Peyer's patch (tissue), 4 donors: Measurements from ENCODE around the gene VPS26C. TPM values are rescaled to one million over a fixed set of nuclear protein-coding genes. Genes with fewer than 3 reads are reported as not detected.

Experiments used
- DNase-seq, 3 donors: peaks; one replicate each; pipeline ENCODE4 v3.0.0-alpha.2; 2017 to 2019
- H3K27ac ChIP-seq, 4 donors: fragments of 200-600 bp; sonication (generic); one replicate each; pipeline ENCODE4 v1.5.1; 2016 to 2019
- H3K27me3 ChIP-seq, 2 donors: fragments of 200-600 bp; sonication (generic); one replicate each; pipeline ENCODE4 v1.5.1; 2019
- H3K36me3 ChIP-seq, 3 donors: fragments of 200-600 bp; sonication (generic); one replicate each; pipeline ENCODE4 v1.5.1; 2016 to 2019
- H3K4me1 ChIP-seq, 4 donors: fragments of 200-600 bp; sonication (generic); one replicate each; pipeline ENCODE4 v1.5.1; 2016 to 2019
- H3K4me3 ChIP-seq, 4 donors: fragments of 200-600 bp; sonication (generic); 1 replicate in 3 of 4; 2 replicates in 1 of 4; pipeline ENCODE4 v1.5.1; 2016 to 2019; ENCODE audit warnings: mild to moderate bottlenecking in 1 of 4
- H3K9me3 ChIP-seq, 4 donors: fragments of 200-600 bp; sonication (generic); one replicate each; pipeline ENCODE4 v1.5.1; 2016 to 2019; ENCODE audit warnings: mild to moderate bottlenecking in 1 of 4
- POLR2A ChIP-seq, 2 donors: fragments of 450-650 bp; IDR thresholded peaks; one replicate each; pipeline ENCODE4 v1.5.1; 2017; ENCODE audit warnings: antibody characterized with exemption in 2 of 2, mild to moderate bottlenecking in 2 of 2, moderate library complexity in 2 of 2
- total RNA-seq, 4 donors: library from RNA; depleted of rRNA; stranded (reverse); fragments of >200 nt; gene quantifications; one replicate each; pipeline ENCODE4 v1.1.0, GENCODE V29; 2016
- TF ChIP-seq, protein P1 (sequence below), 6 experiments: fragments of 450-650 bp in 4 of 6; fragments of 200-600 bp in 2 of 6; sonication (generic) in 1 of 6; IDR thresholded peaks; one replicate each; pipeline ENCODE4 v1.5.1; 2017 to 2019; ENCODE audit warnings: antibody characterized with exemption in 6 of 6, mild to moderate bottlenecking in 3 of 6, moderate library complexity in 1 of 6

Gene VPS26C
- total RNA-seq, 4 donors from 2014 or later, result 62.7 to 79.8 (median 76.4) TPM

DNA sequence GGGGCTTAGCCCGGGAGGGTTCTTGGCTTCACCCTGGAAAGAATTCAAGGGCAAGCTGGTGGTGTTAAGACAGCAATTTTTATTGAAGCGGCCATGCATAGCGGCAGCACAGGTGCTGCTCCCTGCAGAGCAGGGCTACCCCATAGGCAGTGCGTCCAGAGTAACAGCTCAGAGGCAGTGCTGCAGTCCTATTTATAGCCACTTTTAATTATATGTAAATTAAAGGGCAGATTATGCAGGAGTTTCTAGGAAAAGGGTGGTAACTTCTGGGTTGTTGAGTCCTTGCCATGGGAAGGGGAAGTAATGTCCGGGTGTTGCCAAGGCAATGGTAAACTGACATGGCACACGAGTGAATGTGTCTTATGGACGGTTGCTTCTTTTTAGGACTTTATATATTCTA lies 57.0 kb downstream of the VPS26C start:
- H3K27ac ChIP-seq, result no peak overlapping the region
- H3K36me3 ChIP-seq, result no peaks in the 10 kb centered on the region
- DNase-seq, result no peak
- H3K9me3 ChIP-seq, result no peaks in the 10 kb centered on the region
- TF ChIP-seq POLR2A (IDR thresholded peaks at IDR 0.05), result no peak
- TF ChIP-seq, protein P1, sequence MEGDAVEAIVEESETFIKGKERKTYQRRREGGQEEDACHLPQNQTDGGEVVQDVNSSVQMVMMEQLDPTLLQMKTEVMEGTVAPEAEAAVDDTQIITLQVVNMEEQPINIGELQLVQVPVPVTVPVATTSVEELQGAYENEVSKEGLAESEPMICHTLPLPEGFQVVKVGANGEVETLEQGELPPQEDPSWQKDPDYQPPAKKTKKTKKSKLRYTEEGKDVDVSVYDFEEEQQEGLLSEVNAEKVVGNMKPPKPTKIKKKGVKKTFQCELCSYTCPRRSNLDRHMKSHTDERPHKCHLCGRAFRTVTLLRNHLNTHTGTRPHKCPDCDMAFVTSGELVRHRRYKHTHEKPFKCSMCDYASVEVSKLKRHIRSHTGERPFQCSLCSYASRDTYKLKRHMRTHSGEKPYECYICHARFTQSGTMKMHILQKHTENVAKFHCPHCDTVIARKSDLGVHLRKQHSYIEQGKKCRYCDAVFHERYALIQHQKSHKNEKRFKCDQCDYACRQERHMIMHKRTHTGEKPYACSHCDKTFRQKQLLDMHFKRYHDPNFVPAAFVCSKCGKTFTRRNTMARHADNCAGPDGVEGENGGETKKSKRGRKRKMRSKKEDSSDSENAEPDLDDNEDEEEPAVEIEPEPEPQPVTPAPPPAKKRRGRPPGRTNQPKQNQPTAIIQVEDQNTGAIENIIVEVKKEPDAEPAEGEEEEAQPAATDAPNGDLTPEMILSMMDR (IDR thresholded peaks at IDR 0.05), result no peak
- no peak overlapping the region for H3K4me3 ChIP-seq
- peaks cover 0 to 12% (median 6%) of the 10 kb centered on the region in 4 donors for H3K4me1 ChIP-seq
- no peaks in the 10 kb centered on the region for H3K27me3 ChIP-seq

DNA sequence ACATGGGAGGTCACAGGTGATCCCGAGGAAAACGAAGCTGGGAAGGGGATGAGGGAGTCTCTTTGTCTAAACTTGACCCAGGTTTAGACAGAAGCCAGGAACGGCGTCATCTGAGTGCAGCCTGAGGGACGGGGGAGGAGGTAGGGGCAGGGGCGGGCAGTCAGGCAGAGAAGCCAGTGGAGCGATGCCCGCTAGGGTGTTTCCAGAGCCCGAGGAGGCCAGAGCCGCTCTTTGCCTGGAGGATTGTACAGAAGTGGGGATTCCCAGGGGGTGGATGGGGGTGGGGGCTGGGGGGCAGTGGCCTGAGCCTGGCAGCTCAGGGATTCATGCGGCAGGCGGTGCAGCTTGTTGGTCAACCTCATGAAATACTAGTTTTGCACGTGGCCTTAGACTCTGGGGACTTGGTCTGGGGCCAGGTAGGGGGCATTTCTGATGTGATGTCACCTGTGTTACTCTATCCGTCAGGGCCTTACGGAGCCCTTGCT lies 58.4 kb downstream of the VPS26C start:
- Histone ChIP-seq H3K4me3 (no peak overlapping the region), H3K4me1 (peaks cover 0 to 12% (median 6%) of the 10 kb centered on the region in 4 donors), H3K36me3 (no peaks in the 10 kb centered on the region), H3K27me3 (no peaks in the 10 kb centered on the region), H3K27ac (no peak overlapping the region), H3K9me3 (no peaks in the 10 kb centered on the region)
- peak in 1 of 3 donors; percentile 42 for DNase-seq
- TF ChIP-seq, protein P1 (IDR thresholded peaks at IDR 0.05), result no peak
- no peak for TF ChIP-seq POLR2A (IDR thresholded peaks at IDR 0.05)

DNA sequence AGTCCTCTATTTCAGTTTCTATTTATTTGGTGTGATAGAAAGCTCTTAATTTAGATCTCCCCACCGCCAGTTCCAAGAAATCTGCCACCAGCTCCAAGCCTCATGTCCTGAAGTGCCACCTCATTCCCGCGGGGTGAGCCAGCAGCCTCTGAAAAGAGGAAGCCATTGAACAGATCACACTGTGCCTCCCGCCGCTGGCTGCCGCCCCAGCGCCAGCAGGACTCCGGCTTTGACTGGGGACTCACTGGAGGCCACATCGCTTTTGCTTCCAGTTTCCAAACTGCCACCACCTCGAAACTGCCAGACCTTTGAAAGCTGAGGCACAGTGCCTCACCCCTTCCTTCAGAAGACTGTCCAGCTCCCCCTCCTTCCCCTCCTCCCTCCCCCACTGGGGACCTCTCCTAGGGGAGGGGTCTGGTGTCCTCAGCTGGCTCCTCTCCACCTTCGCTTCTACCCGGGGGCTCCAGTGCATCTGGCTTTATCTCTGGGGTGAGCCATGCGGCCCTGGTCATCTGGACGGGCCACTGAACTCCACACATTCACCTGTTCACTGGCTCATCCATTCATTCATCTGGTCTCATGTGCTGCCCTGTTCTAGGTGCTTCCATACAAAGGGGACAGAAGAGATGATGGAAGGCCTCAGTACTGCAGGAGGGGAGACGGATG lies 58.9 kb downstream of the VPS26C start:
- no peak for TF ChIP-seq POLR2A (IDR thresholded peaks at IDR 0.05)
- TF ChIP-seq, protein P1 (IDR thresholded peaks at IDR 0.05), result no peak
- Histone ChIP-seq H3K36me3 (peaks cover 0 to 1% (median 0%) of the 10 kb centered on the region in 3 donors), H3K4me1 (peaks cover 0 to 12% (median 6%) of the 10 kb centered on the region in 4 donors), H3K9me3 (no peaks in the 10 kb centered on the region), H3K4me3 (peak overlapping the region in 1 of 4 donors; percentile 27), H3K27ac (peak overlapping the region in 1 of 4 donors; percentile 38), H3K27me3 (no peaks in the 10 kb centered on the region)
- peak in 2 of 3 donors; percentile 57 to 75 for DNase-seq

DNA sequence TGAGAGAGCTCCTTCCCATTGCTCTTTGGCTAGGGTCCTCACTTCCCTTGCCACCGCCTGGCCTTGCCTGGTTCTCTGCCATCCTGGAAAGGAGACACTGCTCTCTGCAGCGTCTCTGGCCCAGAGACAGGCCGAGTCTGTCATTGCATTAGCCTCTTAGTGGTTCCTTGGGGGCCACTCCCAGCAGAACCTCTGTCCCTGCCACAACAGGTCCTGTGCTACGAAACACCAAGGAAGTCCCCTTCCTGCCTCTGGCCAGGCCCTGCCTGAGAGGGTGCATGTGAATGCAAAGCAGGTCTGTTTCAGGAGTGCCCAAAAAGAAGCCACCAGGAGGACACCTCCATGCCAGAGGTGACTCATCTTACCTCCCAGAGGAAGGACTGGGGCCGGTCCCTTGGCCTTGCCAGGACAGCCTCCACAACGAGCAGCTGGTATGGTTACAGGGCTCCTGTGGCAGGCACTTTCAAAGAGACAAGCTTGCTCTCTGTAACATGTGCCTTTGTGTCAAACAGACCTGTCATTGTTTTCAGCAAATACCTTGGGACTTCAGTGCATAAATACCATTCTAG lies 59.6 kb downstream of the VPS26C start:
- no peak for TF ChIP-seq POLR2A (IDR thresholded peaks at IDR 0.05)
- TF ChIP-seq, protein P1 (IDR thresholded peaks at IDR 0.05), result no peak
- DNase-seq, result peak in 1 of 3 donors; percentile 27

DNA sequence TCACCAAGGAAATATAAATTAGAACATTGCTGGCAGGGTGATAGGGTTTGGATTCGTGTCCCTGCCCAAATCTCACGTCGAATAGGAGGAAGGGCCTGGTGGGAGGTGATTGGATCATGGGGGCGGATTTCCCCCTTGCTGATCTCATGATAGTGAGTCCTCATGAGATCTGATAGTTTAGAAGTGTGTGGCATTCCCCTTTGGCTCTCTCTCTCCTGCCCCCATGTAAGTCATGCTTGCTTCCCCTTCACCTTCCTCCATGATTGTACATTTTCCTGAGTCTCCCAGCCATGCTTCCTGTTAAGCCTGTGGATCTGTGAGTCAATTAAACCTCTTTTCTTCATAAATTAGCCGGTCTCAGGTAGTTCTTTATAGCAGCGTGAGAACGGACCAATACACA lies 60.6 kb downstream of the VPS26C start:
- TF ChIP-seq, protein P1 (IDR thresholded peaks at IDR 0.05), result no peak
- TF ChIP-seq POLR2A (IDR thresholded peaks at IDR 0.05), result no peak
- Histone ChIP-seq H3K4me1 (peaks cover 0 to 12% (median 6%) of the 10 kb centered on the region in 4 donors), H3K4me3 (no peak overlapping the region), H3K27me3 (no peaks in the 10 kb centered on the region), H3K9me3 (no peaks in the 10 kb centered on the region), H3K36me3 (peaks cover 0 to 18% (median 0%) of the 10 kb centered on the region in 3 donors), H3K27ac (no peak overlapping the region)
- DNase-seq, result no peak

More for the DNA sequence above, 59.6 kb downstream of the VPS26C start:
- H3K4me3 ChIP-seq, result no peak overlapping the region
- H3K27ac ChIP-seq, result no peak overlapping the region
- no peaks in the 10 kb centered on the region for H3K27me3 ChIP-seq
- H3K36me3 ChIP-seq, result peaks cover 0 to 8% (median 0%) of the 10 kb centered on the region in 3 donors
- H3K4me1 ChIP-seq, result peaks cover 0 to 12% (median 6%) of the 10 kb centered on the region in 4 donors
- no peaks in the 10 kb centered on the region for H3K9me3 ChIP-seq
